ENCODE data around the gene SPRED2.

Gene SPRED2

GRCh38 chr2:65383541-65384488 is 48.6 kb downstream of the SPRED2 start:
- no peak for DNase-seq (ENCODE audit: low spot score)

GRCh38 chr2:65382776-65383357 is 49.5 kb downstream of the SPRED2 start:
- DNase-seq (ENCODE audit: low spot score), result no peak

- DNase-seq (ENCODE audit: low spot score), result no peak
Measured at GRCh38 chr2:65382323-65382722, 50.1 kb downstream of the SPRED2 start.

- no peak for DNase-seq (ENCODE audit: low spot score)
Measured at GRCh38 chr2:65381607-65382051, 50.8 kb downstream of the SPRED2 start.

- no peak for DNase-seq (ENCODE audit: low spot score)
Measured at GRCh38 chr2:65380255-65380654, 52.1 kb downstream of the SPRED2 start.

- no peak for DNase-seq (ENCODE audit: low spot score)
Measured at GRCh38 chr2:65379721-65380171, 52.7 kb downstream of the SPRED2 start.

- no peak for DNase-seq (ENCODE audit: low spot score)
Measured at GRCh38 chr2:65379223-65379622, 53.2 kb downstream of the SPRED2 start.

GRCh38 chr2:65378290-65378689 is 54.1 kb downstream of the SPRED2 start:
- DNase-seq (ENCODE audit: low spot score), result no peak

- DNase-seq (ENCODE audit: low spot score), result no peak
Measured at GRCh38 chr2:65377556-65378192, 54.7 kb downstream of the SPRED2 start.

GRCh38 chr2:65375723-65376122 is 56.7 kb downstream of the SPRED2 start:
- no peak for DNase-seq (ENCODE audit: low spot score)

GRCh38 chr2:65374999-65375398 is 57.4 kb downstream of the SPRED2 start:
- DNase-seq (ENCODE audit: low spot score), result no peak

GRCh38 chr2:65374575-65374974 is 57.8 kb downstream of the SPRED2 start:
- DNase-seq (ENCODE audit: low spot score), result no peak

GRCh38 chr2:65373365-65373918 is 59.0 kb downstream of the SPRED2 start:
- no peak for DNase-seq (ENCODE audit: low spot score)

GRCh38 chr2:65372619-65373018 is 59.8 kb downstream of the SPRED2 start:
- DNase-seq (ENCODE audit: low spot score), result no peak

- DNase-seq (ENCODE audit: low spot score), result no peak
Measured at GRCh38 chr2:65371074-65371434, 61.3 kb downstream of the SPRED2 start.

GRCh38 chr2:65370387-65371073 is 61.9 kb downstream of the SPRED2 start:
- no peak for DNase-seq (ENCODE audit: low spot score)

- no peak for DNase-seq (ENCODE audit: low spot score)
Measured at GRCh38 chr2:65369980-65370379, 62.4 kb downstream of the SPRED2 start.

- no peak for DNase-seq (ENCODE audit: low spot score)
Measured at GRCh38 chr2:65369574-65369973, 62.8 kb downstream of the SPRED2 start.

- no peak for DNase-seq (ENCODE audit: low spot score)
Measured at GRCh38 chr2:65368468-65368867, 63.9 kb downstream of the SPRED2 start.

GRCh38 chr2:65367524-65367923 is 64.9 kb downstream of the SPRED2 start:
- DNase-seq (ENCODE audit: low spot score), result no peak

- DNase-seq (ENCODE audit: low spot score), result no peak
Measured at GRCh38 chr2:65366595-65367125, 65.7 kb downstream of the SPRED2 start.

Data from HuH-7 (cell line).